GM21737 (cell line): ENCODE data around the gene SFRP2.

ENCODE experiments used
- ATAC-seq: cut with Tn5 transposase; IDR thresholded peaks from one replicate; pipeline ENCODE4 v1.9.1; 2021; ENCODE audit warnings: mild to moderate bottlenecking, moderate library complexity; ENCODE audit not compliant: unreplicated experiment

Gene SFRP2

DNA sequence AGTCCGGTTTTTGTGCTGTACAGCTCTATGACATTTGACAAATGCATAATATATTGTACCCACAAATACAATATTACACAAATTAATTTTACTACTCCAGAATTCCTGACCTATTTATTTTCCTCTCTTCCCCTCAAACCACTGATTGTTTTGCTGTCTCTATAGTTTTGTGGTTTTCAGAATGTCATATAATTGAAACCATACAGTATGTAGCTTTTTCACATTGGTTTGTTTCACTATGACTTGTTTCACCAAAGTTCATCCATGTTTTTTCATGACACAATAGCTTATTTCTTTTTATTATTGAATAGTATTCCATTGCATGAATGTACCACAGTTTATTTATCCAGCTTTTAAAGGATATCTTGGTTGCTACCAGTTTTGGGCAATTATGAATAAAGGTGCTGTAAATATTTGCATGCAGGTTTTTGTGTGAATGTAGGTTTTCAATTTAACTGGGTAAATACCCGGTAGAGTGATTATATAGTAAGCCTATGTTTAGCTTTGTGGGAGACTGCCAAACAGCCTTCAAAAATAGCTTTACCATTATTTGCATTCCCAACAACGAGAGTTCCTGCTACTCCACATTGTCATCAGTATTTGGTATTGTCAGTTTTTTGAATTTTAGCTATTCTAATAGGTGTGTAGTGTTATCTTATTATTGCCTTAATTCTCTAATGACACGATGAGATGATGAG, 55.0 kb downstream of the SFRP2 start:
- peak; percentile 69 for ATAC-seq

DNA sequence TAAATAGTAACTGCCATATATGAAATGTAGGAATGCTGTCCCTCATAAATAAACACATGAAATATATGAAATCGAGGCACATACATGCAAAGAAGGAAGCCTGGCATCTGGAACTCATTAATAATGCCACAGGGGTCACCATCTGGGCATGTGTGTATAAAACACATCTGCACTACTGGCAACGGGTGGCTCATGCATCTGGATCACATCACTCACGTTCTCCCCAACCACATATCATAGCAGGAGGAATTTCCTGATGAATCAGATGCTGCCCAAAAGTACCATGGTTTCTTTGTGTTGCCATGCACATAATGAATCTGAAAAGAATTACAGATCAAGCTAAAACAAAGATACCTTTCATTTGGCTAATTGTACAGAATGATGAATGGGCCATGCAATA, 57.6 kb downstream of the SFRP2 start:
- no peak for ATAC-seq
